Peyer's patch (tissue), 4 donors: ENCODE measurements around the gene ADTRP.

Source experiments
- POLR2A ChIP-seq, 2 donors: fragments of 450-650 bp; IDR thresholded peaks; one replicate each; pipeline ENCODE4 v1.5.1; 2017; ENCODE audit warnings: antibody characterized with exemption in 2 of 2, mild to moderate bottlenecking in 2 of 2, moderate library complexity in 2 of 2
- TF ChIP-seq, protein P1 (sequence below), 6 experiments: fragments of 450-650 bp in 4 of 6; fragments of 200-600 bp in 2 of 6; sonication (generic) in 1 of 6; IDR thresholded peaks; one replicate each; pipeline ENCODE4 v1.5.1; 2017 to 2019; ENCODE audit warnings: antibody characterized with exemption in 6 of 6, mild to moderate bottlenecking in 3 of 6, moderate library complexity in 1 of 6

DNA sequence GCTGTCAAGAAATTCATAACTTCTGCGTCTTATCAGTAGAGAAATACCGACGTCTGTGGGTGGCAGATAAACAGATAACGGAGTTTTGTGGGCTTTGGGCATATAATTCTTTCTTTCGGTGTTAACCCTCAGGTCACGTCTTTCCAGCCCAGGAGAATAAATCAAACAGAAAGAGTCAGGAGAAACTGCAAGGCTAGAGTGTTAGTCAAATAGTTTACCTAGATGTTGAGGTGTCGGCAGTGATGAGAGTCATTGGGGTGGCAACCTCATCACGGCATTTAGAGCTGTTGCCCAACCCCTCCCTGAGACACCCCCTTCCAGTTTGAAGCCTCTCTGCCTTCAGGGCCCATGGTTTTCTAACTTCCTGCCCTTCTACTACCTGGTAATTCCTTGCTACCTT lies 49.5 kb downstream of the ADTRP start:
- no peak for TF ChIP-seq POLR2A (IDR thresholded peaks at IDR 0.05)
- TF ChIP-seq, protein P1, sequence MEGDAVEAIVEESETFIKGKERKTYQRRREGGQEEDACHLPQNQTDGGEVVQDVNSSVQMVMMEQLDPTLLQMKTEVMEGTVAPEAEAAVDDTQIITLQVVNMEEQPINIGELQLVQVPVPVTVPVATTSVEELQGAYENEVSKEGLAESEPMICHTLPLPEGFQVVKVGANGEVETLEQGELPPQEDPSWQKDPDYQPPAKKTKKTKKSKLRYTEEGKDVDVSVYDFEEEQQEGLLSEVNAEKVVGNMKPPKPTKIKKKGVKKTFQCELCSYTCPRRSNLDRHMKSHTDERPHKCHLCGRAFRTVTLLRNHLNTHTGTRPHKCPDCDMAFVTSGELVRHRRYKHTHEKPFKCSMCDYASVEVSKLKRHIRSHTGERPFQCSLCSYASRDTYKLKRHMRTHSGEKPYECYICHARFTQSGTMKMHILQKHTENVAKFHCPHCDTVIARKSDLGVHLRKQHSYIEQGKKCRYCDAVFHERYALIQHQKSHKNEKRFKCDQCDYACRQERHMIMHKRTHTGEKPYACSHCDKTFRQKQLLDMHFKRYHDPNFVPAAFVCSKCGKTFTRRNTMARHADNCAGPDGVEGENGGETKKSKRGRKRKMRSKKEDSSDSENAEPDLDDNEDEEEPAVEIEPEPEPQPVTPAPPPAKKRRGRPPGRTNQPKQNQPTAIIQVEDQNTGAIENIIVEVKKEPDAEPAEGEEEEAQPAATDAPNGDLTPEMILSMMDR (IDR thresholded peaks at IDR 0.05) = no peak
